ENCODE data around the gene CPED1.

The CPED1 gene

DNA sequence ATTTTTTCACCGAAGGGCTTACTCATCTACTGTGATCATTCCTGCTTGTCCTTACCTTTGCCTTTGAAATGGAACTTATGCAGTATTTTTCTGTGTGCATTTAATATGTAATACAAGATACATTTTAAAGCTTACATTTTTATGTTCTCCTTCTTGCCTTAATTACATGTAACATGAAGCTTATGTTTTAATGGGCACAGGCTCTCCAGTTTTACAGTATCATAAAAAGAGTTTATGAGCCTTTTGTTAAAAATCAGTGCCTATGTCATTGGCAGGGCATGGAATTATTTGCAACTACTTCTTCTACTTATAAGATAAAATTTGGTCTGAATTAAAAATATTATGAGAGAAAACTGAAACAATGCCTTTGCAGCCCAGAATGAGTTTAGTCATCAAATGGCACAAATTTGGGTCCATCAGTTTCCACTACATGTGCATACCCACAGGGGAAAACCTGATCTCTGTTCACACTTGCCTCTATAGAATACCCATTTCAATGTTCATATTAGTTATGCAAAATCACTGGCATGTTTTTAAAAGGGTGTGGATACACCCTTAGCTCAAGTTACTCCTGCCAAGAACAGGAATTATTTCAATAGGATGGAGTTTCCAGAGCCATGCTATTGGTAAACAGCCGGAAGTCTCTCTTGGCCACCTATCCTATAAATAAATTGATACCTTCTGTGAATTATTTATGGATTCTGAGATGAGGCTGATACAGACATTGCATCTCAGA, 312.3 kb downstream of the CPED1 start:
- H3K27ac ChIP-seq: no peak overlapping the region; the same call in 1 of the 2 replicates
- TF ChIP-seq, protein P1, sequence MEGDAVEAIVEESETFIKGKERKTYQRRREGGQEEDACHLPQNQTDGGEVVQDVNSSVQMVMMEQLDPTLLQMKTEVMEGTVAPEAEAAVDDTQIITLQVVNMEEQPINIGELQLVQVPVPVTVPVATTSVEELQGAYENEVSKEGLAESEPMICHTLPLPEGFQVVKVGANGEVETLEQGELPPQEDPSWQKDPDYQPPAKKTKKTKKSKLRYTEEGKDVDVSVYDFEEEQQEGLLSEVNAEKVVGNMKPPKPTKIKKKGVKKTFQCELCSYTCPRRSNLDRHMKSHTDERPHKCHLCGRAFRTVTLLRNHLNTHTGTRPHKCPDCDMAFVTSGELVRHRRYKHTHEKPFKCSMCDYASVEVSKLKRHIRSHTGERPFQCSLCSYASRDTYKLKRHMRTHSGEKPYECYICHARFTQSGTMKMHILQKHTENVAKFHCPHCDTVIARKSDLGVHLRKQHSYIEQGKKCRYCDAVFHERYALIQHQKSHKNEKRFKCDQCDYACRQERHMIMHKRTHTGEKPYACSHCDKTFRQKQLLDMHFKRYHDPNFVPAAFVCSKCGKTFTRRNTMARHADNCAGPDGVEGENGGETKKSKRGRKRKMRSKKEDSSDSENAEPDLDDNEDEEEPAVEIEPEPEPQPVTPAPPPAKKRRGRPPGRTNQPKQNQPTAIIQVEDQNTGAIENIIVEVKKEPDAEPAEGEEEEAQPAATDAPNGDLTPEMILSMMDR (conservative IDR thresholded peaks at IDR 0.05): no peak

DNA sequence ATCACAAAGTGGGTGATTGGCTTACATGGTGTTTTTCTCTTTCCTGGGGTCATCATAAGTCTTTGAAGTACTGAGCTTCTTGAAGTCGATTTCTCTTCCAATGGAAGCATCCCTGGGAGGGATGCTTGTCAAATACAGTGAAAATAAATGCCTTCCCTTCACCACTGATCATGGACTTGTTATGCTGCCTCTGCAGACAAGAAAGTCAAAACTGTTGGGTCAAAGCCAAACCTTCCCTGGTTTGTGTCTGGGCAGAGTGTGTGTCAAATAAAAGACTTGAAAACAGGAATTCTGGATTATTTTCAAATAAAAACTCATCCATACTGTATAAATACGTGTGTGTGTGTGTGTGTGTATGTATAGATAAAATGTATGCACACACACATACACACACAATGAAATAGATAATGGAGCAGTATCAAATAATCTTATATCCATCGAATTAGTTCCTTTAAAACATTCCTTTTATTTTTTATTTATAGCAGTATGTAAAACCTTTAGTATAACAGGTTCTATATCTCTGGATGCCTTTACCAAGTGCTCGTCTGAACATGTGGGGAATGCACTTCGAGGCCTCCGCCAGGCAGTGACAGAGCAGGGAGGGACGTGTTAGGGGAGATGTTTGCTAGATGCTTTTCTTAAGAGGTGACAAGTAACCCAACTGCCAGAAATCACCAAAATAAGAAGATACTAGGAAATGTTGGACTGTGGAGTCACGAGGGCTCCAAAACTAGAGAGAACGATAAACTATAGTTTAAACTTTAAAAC, 313.1 kb downstream of the CPED1 start:
- no peak overlapping the region; the same call in 1 of the 2 replicates for H3K27ac ChIP-seq
- TF ChIP-seq, protein P1 (conservative IDR thresholded peaks at IDR 0.05): no peak

- no peak overlapping the region for H3K27ac ChIP-seq
- TF ChIP-seq, protein P1 (conservative IDR thresholded peaks at IDR 0.05): no peak
These were observed 313.8 kb downstream of the CPED1 start for GRCh38 chr7:121302214-121302745.

- H3K27ac ChIP-seq: no peak overlapping the region
- TF ChIP-seq, protein P1 (conservative IDR thresholded peaks at IDR 0.05): no peak
These were observed 315.1 kb downstream of the CPED1 start for GRCh38 chr7:121303422-121304101.

- TF ChIP-seq, protein P1 (conservative IDR thresholded peaks at IDR 0.05): no peak
- no peak overlapping the region for H3K27ac ChIP-seq
These were observed 315.7 kb downstream of the CPED1 start for GRCh38 chr7:121304102-121304658.

DNA sequence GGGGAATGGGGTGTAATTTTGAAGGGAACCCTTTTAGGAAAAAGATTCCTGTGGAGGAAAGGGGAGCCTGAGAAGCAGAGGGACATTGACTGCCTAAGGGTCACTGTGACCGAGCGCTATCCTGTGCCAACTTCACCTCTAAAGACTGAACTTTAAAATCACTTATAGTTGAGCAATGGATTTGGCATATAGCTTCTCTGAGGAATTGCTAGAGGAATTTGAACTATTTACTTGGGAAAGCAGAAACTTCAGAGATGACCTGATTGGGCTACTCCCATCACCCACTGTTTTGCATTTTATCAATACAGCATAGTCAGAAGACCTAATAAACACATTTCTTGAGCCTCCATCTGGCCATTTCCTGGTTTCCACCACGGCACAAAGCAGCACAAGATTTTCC, 316.6 kb downstream of the CPED1 start:
- TF ChIP-seq, protein P1 (conservative IDR thresholded peaks at IDR 0.05): no peak
- no peak overlapping the region for H3K27ac ChIP-seq
